ENCODE data around the gene PARD6B. TPM values are rescaled to one million over a fixed set of nuclear protein-coding genes. Genes with fewer than 3 reads are reported as not detected.
"Not testable (repeated sequence)": the region's sequence is repeated elsewhere in the genome, so short reads cannot be mapped to it uniquely, and the experiment has no call there.

Gene PARD6B
- total RNA-seq, 5 donors from 2014 or later (not counting 1 experiment from before 2014, with no cell fraction given): 5.9 to 12.4 (median 9.4) TPM

GRCh38 chr20:50693001-50693400 is 38.4 kb upstream of the PARD6B start:
- CTCF ChIA-PET: no interaction called here
- H3K36me3 Mint-ChIP-seq: no peaks in the 10 kb centered on the region
- peaks cover 0 to 51% of the 10 kb centered on the region in 2 experiments for H3K27me3 ChIP-seq (replicated peaks in 1 of 2; ENCODE audit: control insufficient read depth in 2 of 2, extremely low read depth in 1 of 2, insufficient read depth in 2 of 2, low read length in 1 of 2)
- no peak overlapping the region for H3K4me3 Mint-ChIP-seq
- POLR2A ChIA-PET: no interaction called here
- no peaks in the 10 kb centered on the region for H3K9me3 ChIP-seq
- DNase-seq (no peak), ATAC-seq (replicated peaks in 1 of 4) (no peak)
- no peak overlapping the region for H3K27ac ChIP-seq (ENCODE audit: low read length)
- no peaks in the 10 kb centered on the region for H3K36me3 ChIP-seq (ENCODE audit: control insufficient read depth in 2 of 2, extremely low read depth in 1 of 2, insufficient read depth in 1 of 2, low read length in 1 of 2)
- H3K27me3 Mint-ChIP-seq: peaks cover 31 to 46% of the 10 kb centered on the region in 2 donors
- no peak overlapping the region for H3K4me3 ChIP-seq (ENCODE audit: control insufficient read depth in 1 of 2, extremely low read depth in 1 of 2, low read length in 1 of 2)
- no CpG with 5 or more reads among the region's 1 CpG for WGBS (ENCODE audit: insufficient coverage)
- no peaks in the 10 kb centered on the region for H3K9me3 Mint-ChIP-seq
- H3K4me1 ChIP-seq (ENCODE audit: control insufficient read depth in 1 of 2, extremely low read depth in 1 of 2, insufficient read depth in 2 of 2, low read length in 2 of 2): peaks cover 0 to 10% of the 10 kb centered on the region in 2 experiments
- no peak overlapping the region for H3K27ac Mint-ChIP-seq
- peaks cover 13 to 16% (median 16%) of the 10 kb centered on the region in 3 donors for H3K4me1 Mint-ChIP-seq

- Histone ChIP-seq H3K4me1 (ENCODE audit: control insufficient read depth in 1 of 2, extremely low read depth in 1 of 2, insufficient read depth in 2 of 2, low read length in 2 of 2) (peaks cover 0 to 10% of the 10 kb centered on the region in 2 experiments), H3K4me3 (ENCODE audit: control insufficient read depth in 1 of 2, extremely low read depth in 1 of 2, low read length in 1 of 2) (no peak overlapping the region), H3K27me3 (replicated peaks in 1 of 2; ENCODE audit: control insufficient read depth in 2 of 2, extremely low read depth in 1 of 2, insufficient read depth in 2 of 2, low read length in 1 of 2) (peaks cover 0 to 43% of the 10 kb centered on the region in 2 experiments), H3K9me3 (no peaks in the 10 kb centered on the region), H3K36me3 (ENCODE audit: control insufficient read depth in 2 of 2, extremely low read depth in 1 of 2, insufficient read depth in 1 of 2, low read length in 1 of 2) (no peaks in the 10 kb centered on the region), H3K27ac (ENCODE audit: low read length) (no peak overlapping the region)
- Mint-ChIP-seq H3K9me3 (no peaks in the 10 kb centered on the region), H3K4me1 (peaks cover 13 to 16% (median 16%) of the 10 kb centered on the region in 3 donors), H3K27me3 (peaks cover 33 to 42% of the 10 kb centered on the region in 2 donors), H3K4me3 (no peak overlapping the region), H3K36me3 (no peaks in the 10 kb centered on the region), H3K27ac (no peak overlapping the region)
- ATAC-seq (replicated peaks in 1 of 4): no peak
- DNase-seq: no peak
- 70% methylated on average over 2 of the region's 9 CpGs for WGBS (ENCODE audit: insufficient coverage)
- ChIA-PET POLR2A (interaction anchor here in 1 of 2 donors (0.6 kb wide), 1 partner anchor 10 kb away, joined by 3 read pairs; no protein-coding TSS in a partner anchor), CTCF (interaction anchor here in 1 of 2 donors (0.9 kb wide), 1 partner anchor 57 kb away, joined by 4 read pairs; no protein-coding TSS in a partner anchor)
These were observed 36.8 kb upstream of the PARD6B start for GRCh38 chr20:50694379-50695134.

- Histone ChIP-seq H3K9me3 (no peaks in the 10 kb centered on the region), H3K27me3 (replicated peaks in 1 of 2; ENCODE audit: control insufficient read depth in 2 of 2, extremely low read depth in 1 of 2, insufficient read depth in 2 of 2, low read length in 1 of 2) (peaks cover 0 to 37% of the 10 kb centered on the region in 2 experiments), H3K27ac (ENCODE audit: low read length) (no peak overlapping the region), H3K4me1 (ENCODE audit: control insufficient read depth in 1 of 2, extremely low read depth in 1 of 2, insufficient read depth in 2 of 2, low read length in 2 of 2) (peaks cover 0 to 10% of the 10 kb centered on the region in 2 experiments), H3K36me3 (ENCODE audit: control insufficient read depth in 2 of 2, extremely low read depth in 1 of 2, insufficient read depth in 1 of 2, low read length in 1 of 2) (no peaks in the 10 kb centered on the region), H3K4me3 (ENCODE audit: control insufficient read depth in 1 of 2, extremely low read depth in 1 of 2, low read length in 1 of 2) (no peak overlapping the region)
- no peak overlapping the region for H3K4me3 Mint-ChIP-seq
- H3K36me3 Mint-ChIP-seq: no peaks in the 10 kb centered on the region
- H3K4me1 Mint-ChIP-seq: peaks cover 13 to 16% (median 16%) of the 10 kb centered on the region in 3 donors
- no peak for DNase-seq
- peaks cover 27 to 36% of the 10 kb centered on the region in 2 donors for H3K27me3 Mint-ChIP-seq
- no peak for ATAC-seq (replicated peaks in 1 of 4)
- ChIA-PET POLR2A (no interaction called here), CTCF (interaction anchor here in 1 of 2 donors (0.9 kb wide), 1 partner anchor 246 kb away, joined by 4 read pairs; no protein-coding TSS in a partner anchor)
- H3K9me3 Mint-ChIP-seq: no peaks in the 10 kb centered on the region
- 82% methylated on average over 5 of the region's 9 CpGs for WGBS (ENCODE audit: insufficient coverage)
- H3K27ac Mint-ChIP-seq: no peak overlapping the region
These were observed 36.1 kb upstream of the PARD6B start for GRCh38 chr20:50695135-50695872.

- 100% methylated on average over 3 of the region's 7 CpGs for WGBS (ENCODE audit: insufficient coverage)
- H3K4me1 ChIP-seq (ENCODE audit: control insufficient read depth in 1 of 2, extremely low read depth in 1 of 2, insufficient read depth in 2 of 2, low read length in 2 of 2); H3K4me1 Mint-ChIP-seq; H3K27ac ChIP-seq (ENCODE audit: low read length); CTCF ChIA-PET; H3K36me3 Mint-ChIP-seq; H3K9me3 ChIP-seq; H3K9me3 Mint-ChIP-seq; H3K36me3 ChIP-seq (ENCODE audit: control insufficient read depth in 2 of 2, extremely low read depth in 1 of 2, insufficient read depth in 1 of 2, low read length in 1 of 2); H3K4me3 ChIP-seq (ENCODE audit: control insufficient read depth in 1 of 2, extremely low read depth in 1 of 2, low read length in 1 of 2); ATAC-seq (replicated peaks in 1 of 4); H3K4me3 Mint-ChIP-seq; DNase-seq; H3K27ac Mint-ChIP-seq; POLR2A ChIA-PET: not testable (repeated sequence)
- H3K27me3 Mint-ChIP-seq: peaks cover 9 to 19% of the 10 kb centered on the region in 2 donors
- H3K27me3 ChIP-seq (replicated peaks in 1 of 2; ENCODE audit: control insufficient read depth in 2 of 2, extremely low read depth in 1 of 2, insufficient read depth in 2 of 2, low read length in 1 of 2): peaks cover 0 to 22% of the 10 kb centered on the region in 2 experiments
These were observed 33.1 kb upstream of the PARD6B start for GRCh38 chr20:50698255-50698654.

- no peak for ATAC-seq (replicated peaks in 1 of 4)
- 84% methylated on average over 5 of the region's 5 CpGs for WGBS (ENCODE audit: insufficient coverage)
- peaks cover 0 to 13% of the 10 kb centered on the region in 2 experiments for H3K27me3 ChIP-seq (replicated peaks in 1 of 2; ENCODE audit: control insufficient read depth in 2 of 2, extremely low read depth in 1 of 2, insufficient read depth in 2 of 2, low read length in 1 of 2)
- no peak overlapping the region for H3K4me3 Mint-ChIP-seq
- no peak overlapping the region for H3K27ac ChIP-seq (ENCODE audit: low read length)
- H3K4me1 Mint-ChIP-seq: no peaks in the 10 kb centered on the region
- ChIA-PET CTCF (no interaction called here), POLR2A (no interaction called here)
- no peaks in the 10 kb centered on the region for H3K4me1 ChIP-seq (ENCODE audit: control insufficient read depth in 1 of 2, extremely low read depth in 1 of 2, insufficient read depth in 2 of 2, low read length in 2 of 2)
- no peaks in the 10 kb centered on the region for H3K36me3 ChIP-seq (ENCODE audit: control insufficient read depth in 2 of 2, extremely low read depth in 1 of 2, insufficient read depth in 1 of 2, low read length in 1 of 2)
- no peaks in the 10 kb centered on the region for H3K36me3 Mint-ChIP-seq
- H3K27ac Mint-ChIP-seq: no peak overlapping the region
- no peaks in the 10 kb centered on the region for H3K9me3 ChIP-seq
- DNase-seq: no peak
- peaks cover 15 to 23% of the 10 kb centered on the region in 2 donors for H3K27me3 Mint-ChIP-seq
- no peaks in the 10 kb centered on the region for H3K9me3 Mint-ChIP-seq
- no peak overlapping the region for H3K4me3 ChIP-seq (ENCODE audit: control insufficient read depth in 1 of 2, extremely low read depth in 1 of 2, low read length in 1 of 2)
These were observed 31.7 kb upstream of the PARD6B start for GRCh38 chr20:50699688-50700087.

- Mint-ChIP-seq H3K9me3 (no peaks in the 10 kb centered on the region), H3K4me3 (no peak overlapping the region), H3K27ac (no peak overlapping the region), H3K36me3 (no peaks in the 10 kb centered on the region), H3K4me1 (no peaks in the 10 kb centered on the region), H3K27me3 (peaks cover 15 to 26% of the 10 kb centered on the region in 2 donors)
- Histone ChIP-seq H3K36me3 (ENCODE audit: control insufficient read depth in 2 of 2, extremely low read depth in 1 of 2, insufficient read depth in 1 of 2, low read length in 1 of 2) (no peaks in the 10 kb centered on the region), H3K9me3 (no peaks in the 10 kb centered on the region), H3K27ac (ENCODE audit: low read length) (no peak overlapping the region), H3K4me1 (ENCODE audit: control insufficient read depth in 1 of 2, extremely low read depth in 1 of 2, insufficient read depth in 2 of 2, low read length in 2 of 2) (no peaks in the 10 kb centered on the region), H3K27me3 (replicated peaks in 1 of 2; ENCODE audit: control insufficient read depth in 2 of 2, extremely low read depth in 1 of 2, insufficient read depth in 2 of 2, low read length in 1 of 2) (peaks cover 0 to 21% of the 10 kb centered on the region in 2 experiments), H3K4me3 (ENCODE audit: control insufficient read depth in 1 of 2, extremely low read depth in 1 of 2, low read length in 1 of 2) (no peak overlapping the region)
- ChIA-PET CTCF (no interaction called here), POLR2A (no interaction called here)
- WGBS (ENCODE audit: insufficient coverage): 81% methylated on average over 5 of the region's 11 CpGs
- ATAC-seq (replicated peaks in 1 of 4): no peak
- DNase-seq: no peak
These were observed 30.1 kb upstream of the PARD6B start for GRCh38 chr20:50701041-50701963.

Data from T-cell (primary cell).